ENCODE measurements around the gene NIPBL.

- TF ChIP-seq, protein P1, sequence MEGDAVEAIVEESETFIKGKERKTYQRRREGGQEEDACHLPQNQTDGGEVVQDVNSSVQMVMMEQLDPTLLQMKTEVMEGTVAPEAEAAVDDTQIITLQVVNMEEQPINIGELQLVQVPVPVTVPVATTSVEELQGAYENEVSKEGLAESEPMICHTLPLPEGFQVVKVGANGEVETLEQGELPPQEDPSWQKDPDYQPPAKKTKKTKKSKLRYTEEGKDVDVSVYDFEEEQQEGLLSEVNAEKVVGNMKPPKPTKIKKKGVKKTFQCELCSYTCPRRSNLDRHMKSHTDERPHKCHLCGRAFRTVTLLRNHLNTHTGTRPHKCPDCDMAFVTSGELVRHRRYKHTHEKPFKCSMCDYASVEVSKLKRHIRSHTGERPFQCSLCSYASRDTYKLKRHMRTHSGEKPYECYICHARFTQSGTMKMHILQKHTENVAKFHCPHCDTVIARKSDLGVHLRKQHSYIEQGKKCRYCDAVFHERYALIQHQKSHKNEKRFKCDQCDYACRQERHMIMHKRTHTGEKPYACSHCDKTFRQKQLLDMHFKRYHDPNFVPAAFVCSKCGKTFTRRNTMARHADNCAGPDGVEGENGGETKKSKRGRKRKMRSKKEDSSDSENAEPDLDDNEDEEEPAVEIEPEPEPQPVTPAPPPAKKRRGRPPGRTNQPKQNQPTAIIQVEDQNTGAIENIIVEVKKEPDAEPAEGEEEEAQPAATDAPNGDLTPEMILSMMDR (conservative IDR thresholded peaks at IDR 0.05 in 1 of 2, IDR thresholded peaks at IDR 0.05 in 1 of 2; ENCODE audit: low read depth in 1 of 2, low read length in 2 of 2): no peak
- no peak for TF ChIP-seq EZH2 (IDR thresholded peaks at IDR 0.05; ENCODE audit: low read length, missing control alignments)
These were observed 55.5 kb downstream of the NIPBL start for GRCh38 chr5:36932056-36932455.
